ENCODE measurements around the gene SLC37A3.

DNA sequence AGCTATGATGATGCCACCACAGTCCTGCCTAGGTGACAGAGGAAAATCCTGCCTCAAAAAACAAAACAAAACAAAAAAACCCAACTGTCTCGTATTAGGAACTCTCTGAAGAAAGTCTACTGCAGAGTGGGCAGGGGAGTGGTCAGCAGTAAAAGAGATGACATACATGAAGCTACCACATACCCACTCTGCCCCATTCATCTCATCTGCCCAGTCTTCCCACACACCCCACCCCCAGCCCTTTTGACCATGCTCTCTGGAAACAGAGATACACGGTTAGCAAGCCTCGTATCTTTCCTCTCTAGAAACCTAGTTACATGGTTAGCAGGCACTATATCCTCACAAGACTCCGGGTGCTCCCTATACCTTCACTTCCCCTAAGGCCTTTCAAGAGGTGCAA, 8.3 kb downstream of the SLC37A3 start:
- TF ChIP-seq POLR2A (IDR thresholded peaks at IDR 0.05; ENCODE audit: low read length), result no peak
- TF ChIP-seq GATA1 (IDR thresholded peaks at IDR 0.05; ENCODE audit: low read depth, low read length), result no peak
